GM23338 (cell line): ENCODE data around the gene RTL10.

Experiments
- EZH2 ChIP-seq: fragments of 200-600 bp; sonication (generic); IDR thresholded peaks from one replicate; pipeline ENCODE4 v1.8.0; 2017; ENCODE audit warnings: antibody characterized with exemption, mild to moderate bottlenecking, low read depth; ENCODE audit not compliant: unreplicated experiment
- EZH2phosphoT487 ChIP-seq: fragments of 200-600 bp; sonication (generic); IDR thresholded peaks from one replicate; pipeline ENCODE4 v1.8.1; 2018; ENCODE audit warnings: antibody characterized with exemption; ENCODE audit not compliant: unreplicated experiment
- JUNB ChIP-seq: IDR thresholded peaks from one replicate; pipeline ENCODE4 v1.6.1; 2016; ENCODE audit warnings: antibody characterized with exemption; ENCODE audit not compliant: unreplicated experiment
- NANOG ChIP-seq: IDR thresholded peaks from 2 replicates; pipeline ENCODE4 v1.6.1; 2016; ENCODE audit warnings: antibody characterized with exemption, borderline replicate concordance
- POLR2AphosphoS5 ChIP-seq: IDR thresholded peaks from 2 replicates; pipeline ENCODE4 v1.6.1; 2016; ENCODE audit warnings: antibody characterized with exemption, low read depth
- STAT1 ChIP-seq: IDR thresholded peaks from one replicate; pipeline ENCODE4 v1.6.1; 2016; ENCODE audit warnings: antibody characterized with exemption; ENCODE audit not compliant: unreplicated experiment
- ZNF114 ChIP-seq: fragments of 250-450 bp; sonication (Bioruptor Pico); IDR thresholded peaks from 2 replicates; pipeline ENCODE4 v1.5.0; 2020; ENCODE audit warnings: mild to moderate bottlenecking, moderate library complexity
- ZNF331 ChIP-seq: fragments of 250-450 bp; sonication (Bioruptor Pico); IDR thresholded peaks from 2 replicates; pipeline ENCODE4 v1.5.0; 2020; ENCODE audit warnings: low read depth, mild to moderate bottlenecking, moderate library complexity
- TF ChIP-seq, protein P1 (sequence below), 2 experiments: fragments of 200-600 bp in 1 of 2; sonication (generic) in 1 of 2; conservative IDR thresholded peaks; 2 replicates each; pipeline versions ENCODE4 v1.5.1 to v1.6.1; 2016 to 2017; ENCODE audit warnings: antibody characterized with exemption in 2 of 2, low read depth in 2 of 2, mild to moderate bottlenecking in 2 of 2, moderate library complexity in 1 of 2
- TF ChIP-seq, protein P2 (sequence below): IDR thresholded peaks from one replicate; pipeline ENCODE4 v1.6.1; 2018; ENCODE audit warnings: antibody characterized with exemption; ENCODE audit not compliant: unreplicated experiment
- TF ChIP-seq, protein P3 (sequence below): IDR thresholded peaks from 2 replicates; pipeline ENCODE4 v1.6.1; 2016; ENCODE audit warnings: antibody characterized with exemption

DNA sequence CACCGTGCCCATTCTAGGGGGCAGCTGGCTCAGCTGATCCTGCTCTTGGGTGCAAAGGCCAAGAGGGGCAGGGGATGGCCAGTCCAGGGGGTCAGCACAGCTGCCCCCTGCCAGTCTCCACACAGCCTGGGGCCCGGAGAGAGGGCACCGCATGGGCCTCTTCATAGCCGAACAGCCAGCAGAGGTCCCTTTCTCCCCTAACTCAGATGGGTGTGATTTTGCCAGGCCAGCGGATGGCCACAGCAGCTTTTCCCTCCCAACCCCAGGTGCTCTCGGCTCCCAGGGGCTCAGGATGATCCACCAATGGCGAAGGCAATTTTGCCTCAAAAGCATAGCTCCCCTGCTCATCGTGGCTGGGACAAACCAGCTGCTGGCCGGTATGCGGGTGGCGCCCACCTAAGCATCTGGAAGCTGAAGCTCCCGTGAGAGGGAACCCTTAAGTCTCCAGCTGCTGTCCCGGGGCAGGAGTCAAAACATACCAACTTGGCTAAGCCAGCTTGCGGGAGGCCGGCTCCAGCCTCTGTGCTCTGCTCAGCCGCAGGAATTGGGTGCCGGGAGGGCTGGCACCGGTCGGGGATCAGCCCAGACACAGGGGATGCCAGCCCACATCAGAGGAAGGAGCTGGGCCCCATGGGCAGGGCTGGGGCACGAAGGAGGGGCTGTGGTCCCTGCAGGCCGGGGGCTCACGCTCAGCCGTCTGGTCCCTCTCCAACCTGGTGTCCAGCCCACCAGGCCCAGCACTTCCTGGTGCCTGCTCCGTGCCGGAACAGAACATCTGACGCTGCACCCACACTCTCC, 30.5 kb upstream of the RTL10 start:
- TF ChIP-seq, protein P1, sequence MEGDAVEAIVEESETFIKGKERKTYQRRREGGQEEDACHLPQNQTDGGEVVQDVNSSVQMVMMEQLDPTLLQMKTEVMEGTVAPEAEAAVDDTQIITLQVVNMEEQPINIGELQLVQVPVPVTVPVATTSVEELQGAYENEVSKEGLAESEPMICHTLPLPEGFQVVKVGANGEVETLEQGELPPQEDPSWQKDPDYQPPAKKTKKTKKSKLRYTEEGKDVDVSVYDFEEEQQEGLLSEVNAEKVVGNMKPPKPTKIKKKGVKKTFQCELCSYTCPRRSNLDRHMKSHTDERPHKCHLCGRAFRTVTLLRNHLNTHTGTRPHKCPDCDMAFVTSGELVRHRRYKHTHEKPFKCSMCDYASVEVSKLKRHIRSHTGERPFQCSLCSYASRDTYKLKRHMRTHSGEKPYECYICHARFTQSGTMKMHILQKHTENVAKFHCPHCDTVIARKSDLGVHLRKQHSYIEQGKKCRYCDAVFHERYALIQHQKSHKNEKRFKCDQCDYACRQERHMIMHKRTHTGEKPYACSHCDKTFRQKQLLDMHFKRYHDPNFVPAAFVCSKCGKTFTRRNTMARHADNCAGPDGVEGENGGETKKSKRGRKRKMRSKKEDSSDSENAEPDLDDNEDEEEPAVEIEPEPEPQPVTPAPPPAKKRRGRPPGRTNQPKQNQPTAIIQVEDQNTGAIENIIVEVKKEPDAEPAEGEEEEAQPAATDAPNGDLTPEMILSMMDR (conservative IDR thresholded peaks at IDR 0.05; ENCODE audit: low read depth in 2 of 2): no peak
- no peak for TF ChIP-seq EZH2phosphoT487
- TF ChIP-seq, protein P2, sequence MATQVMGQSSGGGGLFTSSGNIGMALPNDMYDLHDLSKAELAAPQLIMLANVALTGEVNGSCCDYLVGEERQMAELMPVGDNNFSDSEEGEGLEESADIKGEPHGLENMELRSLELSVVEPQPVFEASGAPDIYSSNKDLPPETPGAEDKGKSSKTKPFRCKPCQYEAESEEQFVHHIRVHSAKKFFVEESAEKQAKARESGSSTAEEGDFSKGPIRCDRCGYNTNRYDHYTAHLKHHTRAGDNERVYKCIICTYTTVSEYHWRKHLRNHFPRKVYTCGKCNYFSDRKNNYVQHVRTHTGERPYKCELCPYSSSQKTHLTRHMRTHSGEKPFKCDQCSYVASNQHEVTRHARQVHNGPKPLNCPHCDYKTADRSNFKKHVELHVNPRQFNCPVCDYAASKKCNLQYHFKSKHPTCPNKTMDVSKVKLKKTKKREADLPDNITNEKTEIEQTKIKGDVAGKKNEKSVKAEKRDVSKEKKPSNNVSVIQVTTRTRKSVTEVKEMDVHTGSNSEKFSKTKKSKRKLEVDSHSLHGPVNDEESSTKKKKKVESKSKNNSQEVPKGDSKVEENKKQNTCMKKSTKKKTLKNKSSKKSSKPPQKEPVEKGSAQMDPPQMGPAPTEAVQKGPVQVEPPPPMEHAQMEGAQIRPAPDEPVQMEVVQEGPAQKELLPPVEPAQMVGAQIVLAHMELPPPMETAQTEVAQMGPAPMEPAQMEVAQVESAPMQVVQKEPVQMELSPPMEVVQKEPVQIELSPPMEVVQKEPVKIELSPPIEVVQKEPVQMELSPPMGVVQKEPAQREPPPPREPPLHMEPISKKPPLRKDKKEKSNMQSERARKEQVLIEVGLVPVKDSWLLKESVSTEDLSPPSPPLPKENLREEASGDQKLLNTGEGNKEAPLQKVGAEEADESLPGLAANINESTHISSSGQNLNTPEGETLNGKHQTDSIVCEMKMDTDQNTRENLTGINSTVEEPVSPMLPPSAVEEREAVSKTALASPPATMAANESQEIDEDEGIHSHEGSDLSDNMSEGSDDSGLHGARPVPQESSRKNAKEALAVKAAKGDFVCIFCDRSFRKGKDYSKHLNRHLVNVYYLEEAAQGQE: no peak
- no peak for TF ChIP-seq POLR2AphosphoS5
- no peak for TF ChIP-seq EZH2
- TF ChIP-seq JUNB: no peak
- TF ChIP-seq STAT1: no peak
- TF ChIP-seq, protein P3, sequence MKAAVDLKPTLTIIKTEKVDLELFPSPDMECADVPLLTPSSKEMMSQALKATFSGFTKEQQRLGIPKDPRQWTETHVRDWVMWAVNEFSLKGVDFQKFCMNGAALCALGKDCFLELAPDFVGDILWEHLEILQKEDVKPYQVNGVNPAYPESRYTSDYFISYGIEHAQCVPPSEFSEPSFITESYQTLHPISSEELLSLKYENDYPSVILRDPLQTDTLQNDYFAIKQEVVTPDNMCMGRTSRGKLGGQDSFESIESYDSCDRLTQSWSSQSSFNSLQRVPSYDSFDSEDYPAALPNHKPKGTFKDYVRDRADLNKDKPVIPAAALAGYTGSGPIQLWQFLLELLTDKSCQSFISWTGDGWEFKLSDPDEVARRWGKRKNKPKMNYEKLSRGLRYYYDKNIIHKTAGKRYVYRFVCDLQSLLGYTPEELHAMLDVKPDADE: no peak
- TF ChIP-seq NANOG: no peak
- TF ChIP-seq ZNF331 (CRISPR knock-in tag): no peak
- no peak for TF ChIP-seq ZNF114 (CRISPR knock-in tag)
